A549 (cell line): ENCODE measurements around the gene ARMH4. TPM values are rescaled to one million over a fixed set of nuclear protein-coding genes. Genes with fewer than 3 reads are reported as not detected.

ENCODE experiments used
- ATAC-seq, 2 experiments: fragments of 200-7000 bp in 1 of 2; fragments of >200 bp in 1 of 2; cut with Nextera tagmentation in 1 of 2; cut with Tn5 transposase in 1 of 2; 3 replicates each; pipeline versions ENCODE4 v1.8.0 to v1.9.1; 2018 to 2020; ENCODE audit warnings: mild to moderate bottlenecking in 1 of 2, moderate library complexity in 1 of 2
- CTCF ChIA-PET: fragments of 300-600 bp; sonication (Branson Sonifier 250); formaldehyde crosslinking; extraction: SDS; loops from one replicate; lab custom pipeline; 2021; ENCODE audit warnings: antibody characterized with exemption, inconsistent platforms; lab: Yijun Ruan, JAX
- POLR2A ChIA-PET: fragments of 350-600 bp; formaldehyde crosslinking; extraction: SDS; loops from one replicate; lab custom pipeline; 2021; ENCODE audit warnings: antibody characterized with exemption, inconsistent platforms; lab: Yijun Ruan, JAX
- DNase-seq, 2 experiments: peaks; one replicate each; pipeline versions ENCODE4 v3.0.0 to v3.0.0-alpha.2; 2011 to 2016; ENCODE audit warnings: low read depth in 1 of 2, low spot score in 1 of 2
- FAIRE-seq: peaks from 2 replicates; lab custom pipeline; 2011; peaks lifted over from hg19 to GRCh38; lab: Jason Lieb, UNC
- H3K27ac ChIP-seq, 2 experiments: fragments of >200 bp; sonication (Bioruptor Twin); formaldehyde crosslinking; 3 replicates each; pipeline ENCODE4 v1.5.1; 2016 to 2017
- H3K4me1 ChIP-seq: fragments of >200 bp; sonication (Bioruptor Twin); formaldehyde crosslinking; 3 replicates; pipeline ENCODE4 v1.6.1; 2016
- H3K4me2 ChIP-seq: fragments of >200 bp; sonication (Bioruptor Twin); formaldehyde crosslinking; 3 replicates; pipeline ENCODE4 v1.6.1; 2016
- H3K4me3 ChIP-seq: fragments of >200 bp; sonication (Bioruptor Twin); formaldehyde crosslinking; 3 replicates; pipeline ENCODE4 v1.5.1; 2016
- H3K9me3 ChIP-seq: fragments of >200 bp; sonication (Bioruptor Twin); formaldehyde crosslinking; 3 replicates; pipeline ENCODE4 v1.6.1; 2016
- ATOH8 ChIP-seq: fragments of 250-450 bp; sonication (Bioruptor Pico); IDR thresholded peaks from 2 replicates; pipeline ENCODE4 v1.5.0; 2020; ENCODE audit warnings: low read depth, mild to moderate bottlenecking, moderate library complexity
- BCL3 ChIP-seq: fragments of >200 bp; sonication (Bioruptor Twin); formaldehyde crosslinking; IDR thresholded peaks from 3 replicates; pipeline ENCODE4 v1.6.1; 2016
- BHLHE40 ChIP-seq: IDR thresholded peaks from 2 replicates; pipeline ENCODE4 v1.6.1; 2012; ENCODE audit warnings: low read depth, low read length, inconsistent platforms
- CBX8 ChIP-seq: fragments of 200-600 bp; sonication (generic); IDR thresholded peaks from 2 replicates; pipeline ENCODE4 v1.6.1; 2016
- CEBPB ChIP-seq, 2 experiments: fragments of >200 bp in 1 of 2; sonication (Bioruptor Twin) in 1 of 2; formaldehyde crosslinking in 1 of 2; IDR thresholded peaks; 2 replicates each; pipeline ENCODE4 v1.6.1; 2012 to 2016
- CHD2 ChIP-seq: fragments of 150-350 bp; IDR thresholded peaks from 2 replicates; pipeline ENCODE4 v1.6.1; 2014; ENCODE audit warnings: low read length; ENCODE audit not compliant: partially characterized antibody
- CHD4 ChIP-seq: fragments of 200-600 bp; sonication (generic); IDR thresholded peaks from 2 replicates; pipeline ENCODE4 v1.6.1; 2016; ENCODE audit warnings: antibody characterized with exemption, mild to moderate bottlenecking, borderline replicate concordance
- EHF ChIP-seq: fragments of 250-450 bp; sonication (Bioruptor Pico); IDR thresholded peaks from 2 replicates; pipeline ENCODE4 v1.5.0; 2020; ENCODE audit warnings: mild to moderate bottlenecking
- EHMT2 ChIP-seq: fragments of 200-600 bp; sonication (generic); IDR thresholded peaks from 2 replicates; pipeline ENCODE4 v1.6.1; 2016; ENCODE audit warnings: antibody characterized with exemption, low read depth, mild to moderate bottlenecking, moderate library complexity
- ESRRA ChIP-seq: fragments of 150-350 bp; IDR thresholded peaks from 2 replicates; pipeline ENCODE4 v1.6.1; 2014; ENCODE audit warnings: mild to moderate bottlenecking, low read length, borderline replicate concordance
- FOSB ChIP-seq: fragments of 250-450 bp; sonication (Bioruptor Pico); IDR thresholded peaks from 2 replicates; pipeline ENCODE4 v1.5.0; 2020; ENCODE audit warnings: mild to moderate bottlenecking, moderate library complexity
- FOSL2 ChIP-seq, 2 experiments: fragments of 450-650 bp in 1 of 2; fragments of >200 bp in 1 of 2; sonication (Bioruptor Twin) in 1 of 2; formaldehyde crosslinking; IDR thresholded peaks; 2 replicates each; pipeline versions ENCODE4 v1.5.0 to v1.6.1; 2016 to 2020; ENCODE audit warnings: mild to moderate bottlenecking in 1 of 2, moderate library complexity in 1 of 2
- FOXS1 ChIP-seq: fragments of 250-450 bp; sonication (Bioruptor Pico); IDR thresholded peaks from 2 replicates; pipeline ENCODE4 v1.5.0; 2020; ENCODE audit warnings: mild to moderate bottlenecking, moderate library complexity
- HDAC2 ChIP-seq: fragments of 200-600 bp; sonication (generic); IDR thresholded peaks from 2 replicates; pipeline ENCODE4 v1.6.1; 2016
- JUN ChIP-seq, 2 experiments: fragments of >200 bp; sonication (Bioruptor Twin); formaldehyde crosslinking; IDR thresholded peaks; 2 replicates in 1 of 2; 3 replicates in 1 of 2; pipeline ENCODE4 v1.6.1; 2016 to 2017
- JUNB ChIP-seq: fragments of >200 bp; sonication (Bioruptor Twin); formaldehyde crosslinking; IDR thresholded peaks from 2 replicates; pipeline ENCODE4 v1.6.1; 2016
- KDM5A ChIP-seq: fragments of 200-600 bp; sonication (generic); IDR thresholded peaks from 2 replicates; pipeline ENCODE4 v1.6.1; 2016; ENCODE audit warnings: antibody characterized with exemption, mild to moderate bottlenecking
- MAZ ChIP-seq: fragments of 150-350 bp; IDR thresholded peaks from 2 replicates; pipeline ENCODE4 v1.6.1; 2014; ENCODE audit warnings: antibody characterized with exemption, low read depth, low read length, borderline replicate concordance
- NFE2L2 ChIP-seq: fragments of 150-350 bp; conservative IDR thresholded peaks from 2 replicates; pipeline ENCODE4 v1.6.1; 2014; ENCODE audit warnings: low read length
- PBX3 ChIP-seq: IDR thresholded peaks from 2 replicates; pipeline ENCODE4 v1.6.1; 2012
- POLR2A ChIP-seq: IDR thresholded peaks from 2 replicates; pipeline ENCODE4 v1.6.1; 2012; ENCODE audit warnings: mild to moderate bottlenecking, low read length
- POLR2AphosphoS2 ChIP-seq: conservative IDR thresholded peaks from 2 replicates; pipeline ENCODE4 v1.6.1; 2012; ENCODE audit warnings: low read length, improper control_type of control experiment, inconsistent platforms
- RARB ChIP-seq: fragments of 250-450 bp; sonication (Bioruptor Pico); IDR thresholded peaks from 2 replicates; pipeline ENCODE4 v1.8.0; 2021; ENCODE audit warnings: mild to moderate bottlenecking, moderate library complexity
- RCOR1 ChIP-seq: fragments of 150-350 bp; IDR thresholded peaks from 2 replicates; pipeline ENCODE4 v1.6.1; 2014; ENCODE audit warnings: antibody characterized with exemption, low read length, low read depth
- RFX5 ChIP-seq: fragments of 450-650 bp; IDR thresholded peaks from 2 replicates; pipeline ENCODE4 v1.7.1; 2014; ENCODE audit warnings: antibody characterized with exemption, mild to moderate bottlenecking, moderate library complexity
- SMC3 ChIP-seq: fragments of >200 bp; sonication (Bioruptor Twin); formaldehyde crosslinking; IDR thresholded peaks from 3 replicates; pipeline ENCODE4 v1.6.1; 2018; ENCODE audit warnings: inconsistent platforms
- TFCP2L1 ChIP-seq: fragments of 250-450 bp; sonication (Bioruptor Pico); IDR thresholded peaks from 2 replicates; pipeline ENCODE4 v1.5.0; 2021; ENCODE audit warnings: mild to moderate bottlenecking
- TP53 ChIP-seq: fragments of 250-450 bp; sonication (Bioruptor Pico); IDR thresholded peaks from 2 replicates; pipeline ENCODE4 v1.5.0; 2021; ENCODE audit warnings: mild to moderate bottlenecking, moderate library complexity
- ZFP36 ChIP-seq: fragments of 450-650 bp; IDR thresholded peaks from 2 replicates; pipeline ENCODE4 v1.6.1; 2014; ENCODE audit warnings: borderline replicate concordance; ENCODE audit not compliant: partially characterized antibody
- ZNF302 ChIP-seq: fragments of 250-450 bp; sonication (Bioruptor Pico); IDR thresholded peaks from 2 replicates; pipeline ENCODE4 v1.9.0; 2021; ENCODE audit warnings: inconsistent platforms, mild to moderate bottlenecking, moderate library complexity
- ZSCAN20 ChIP-seq: fragments of 250-450 bp; sonication (Bioruptor Pico); IDR thresholded peaks from 2 replicates; pipeline ENCODE4 v1.8.0; 2022; ENCODE audit warnings: mild to moderate bottlenecking, moderate library complexity
- WGBS: methylation state at CpG from one replicate; pipeline ENCODE4 v1.1.6; 2017; ENCODE audit errors: missing lambda C conversion rate; 5-methylcytosine and 5-hydroxymethylcytosine counted together
- polyA plus RNA-seq, 4 experiments: library from polyadenylated mRNA; depleted of rRNA in 3 of 4; stranded (reverse); fragments of >200 nt; fragmentation: RNase III in 1 of 4; extraction: RNeasy Plus Mini Kit Qiagen cat#74134 plus additional on column Dnase treatment in 1 of 4; gene quantifications; 2 replicates in 3 of 4; 3 replicates in 1 of 4; pipeline ENCODE4 v1.2.3, GENCODE V29; 2011 to 2017
- TF ChIP-seq, protein P1 (sequence below): IDR thresholded peaks from 2 replicates; pipeline ENCODE4 v1.6.1; 2012
- TF ChIP-seq, protein P2 (sequence below): fragments of >200 bp; sonication (Bioruptor Twin); formaldehyde crosslinking; IDR thresholded peaks from 3 replicates; pipeline ENCODE4 v1.5.1; 2016
- TF ChIP-seq, protein P3 (sequence below): IDR thresholded peaks from 2 replicates; pipeline ENCODE4 v1.6.1; 2012; ENCODE audit warnings: low read depth, borderline replicate concordance
- TF ChIP-seq, protein P4 (sequence below): fragments of 450-650 bp; IDR thresholded peaks from 2 replicates; pipeline ENCODE4 v1.6.1; 2014; ENCODE audit warnings: antibody characterized with exemption

The ARMH4 gene
- polyA plus RNA-seq, 2 of the 4 experiments (the other 2 are of a cell fraction), result 0.56 to 0.77 TPM

GRCh38 chr14:58085877-58086276 lies 66.1 kb downstream of the ARMH4 start (continued):
- TF ChIP-seq FOXS1 (CRISPR knock-in tag), result no peak
- TF ChIP-seq CHD2, result no peak
- TF ChIP-seq MAZ, result no peak
- no peak for TF ChIP-seq NFE2L2
- no peak for TF ChIP-seq ZFP36

- ATAC-seq (peak; percentile 90 to 92), DNase-seq (peak; percentile 73 to 74), FAIRE-seq (peak; percentile 51)
- Histone ChIP-seq H3K4me2 (peak overlapping the region; percentile 67), H3K4me3 (no peak overlapping the region), H3K9me3 (no peaks in the 10 kb centered on the region), H3K27ac (peak overlapping the region; percentile 71 to 85), H3K4me1 (peaks cover 26% of the 10 kb centered on the region)
- CTCF ChIA-PET, result interaction anchor here (0.6 to 1.8 kb wide), 3 partner anchors 9 to 357 kb away, joined by 4 to 7 read pairs (median 6); no protein-coding TSS in a partner anchor
- WGBS, result 3% methylated on average over 1 of the region's 1 CpG
- POLR2A ChIA-PET, result interaction anchor here (1.1 kb wide), 1 partner anchor 1503 kb away, joined by 4 read pairs; the partner anchor contains the start of gene TMEM260
- TF ChIP-seq, protein P1, sequence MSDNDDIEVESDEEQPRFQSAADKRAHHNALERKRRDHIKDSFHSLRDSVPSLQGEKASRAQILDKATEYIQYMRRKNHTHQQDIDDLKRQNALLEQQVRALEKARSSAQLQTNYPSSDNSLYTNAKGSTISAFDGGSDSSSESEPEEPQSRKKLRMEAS, result 0 out of 2 replicates have a peak, but pooled peaks have one; percentile 42
- TF ChIP-seq ZNF302 (CRISPR knock-in tag), result no peak
- no peak for TF ChIP-seq RARB
- no peak for TF ChIP-seq FOSB (CRISPR knock-in tag)
- no peak for TF ChIP-seq RFX5
- TF ChIP-seq ZSCAN20, result no peak
- TF ChIP-seq, protein P2, sequence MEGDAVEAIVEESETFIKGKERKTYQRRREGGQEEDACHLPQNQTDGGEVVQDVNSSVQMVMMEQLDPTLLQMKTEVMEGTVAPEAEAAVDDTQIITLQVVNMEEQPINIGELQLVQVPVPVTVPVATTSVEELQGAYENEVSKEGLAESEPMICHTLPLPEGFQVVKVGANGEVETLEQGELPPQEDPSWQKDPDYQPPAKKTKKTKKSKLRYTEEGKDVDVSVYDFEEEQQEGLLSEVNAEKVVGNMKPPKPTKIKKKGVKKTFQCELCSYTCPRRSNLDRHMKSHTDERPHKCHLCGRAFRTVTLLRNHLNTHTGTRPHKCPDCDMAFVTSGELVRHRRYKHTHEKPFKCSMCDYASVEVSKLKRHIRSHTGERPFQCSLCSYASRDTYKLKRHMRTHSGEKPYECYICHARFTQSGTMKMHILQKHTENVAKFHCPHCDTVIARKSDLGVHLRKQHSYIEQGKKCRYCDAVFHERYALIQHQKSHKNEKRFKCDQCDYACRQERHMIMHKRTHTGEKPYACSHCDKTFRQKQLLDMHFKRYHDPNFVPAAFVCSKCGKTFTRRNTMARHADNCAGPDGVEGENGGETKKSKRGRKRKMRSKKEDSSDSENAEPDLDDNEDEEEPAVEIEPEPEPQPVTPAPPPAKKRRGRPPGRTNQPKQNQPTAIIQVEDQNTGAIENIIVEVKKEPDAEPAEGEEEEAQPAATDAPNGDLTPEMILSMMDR, result no peak
- no peak for TF ChIP-seq CBX8
- no peak for TF ChIP-seq POLR2A
- TF ChIP-seq TFCP2L1 (CRISPR knock-in tag), result no peak
- no peak for TF ChIP-seq FOXS1 (CRISPR knock-in tag)
- no peak; a peak in 1 of 4 replicates for TF ChIP-seq CEBPB (IDR thresholded peaks at IDR 0.05)
- no peak for TF ChIP-seq ZFP36
- TF ChIP-seq FOSL2 (IDR thresholded peaks at IDR 0.05), result peak; percentile 74; the same call in 1 of the 2 replicates
- peak; percentile 94 for TF ChIP-seq FOSL2 (CRISPR knock-in tag; IDR thresholded peaks at IDR 0.05)
- TF ChIP-seq EHF (CRISPR knock-in tag), result no peak
- TF ChIP-seq ATOH8, result peak; percentile 14; the same call in 1 of the 2 replicates
- no peak for TF ChIP-seq RCOR1
- peak; percentile 35; the same call in 1 of the 2 replicates for TF ChIP-seq EHMT2
- TF ChIP-seq JUN (IDR thresholded peaks at IDR 0.05), result no peak
- no peak for TF ChIP-seq ESRRA
- peak; percentile 45; the same call in 1 of the 2 replicates for TF ChIP-seq JUNB
- TF ChIP-seq CHD4, result no peak
- TF ChIP-seq, protein P3, sequence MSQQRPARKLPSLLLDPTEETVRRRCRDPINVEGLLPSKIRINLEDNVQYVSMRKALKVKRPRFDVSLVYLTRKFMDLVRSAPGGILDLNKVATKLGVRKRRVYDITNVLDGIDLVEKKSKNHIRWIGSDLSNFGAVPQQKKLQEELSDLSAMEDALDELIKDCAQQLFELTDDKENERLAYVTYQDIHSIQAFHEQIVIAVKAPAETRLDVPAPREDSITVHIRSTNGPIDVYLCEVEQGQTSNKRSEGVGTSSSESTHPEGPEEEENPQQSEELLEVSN, result no peak
- TF ChIP-seq KDM5A, result no peak
- TF ChIP-seq, protein P4, sequence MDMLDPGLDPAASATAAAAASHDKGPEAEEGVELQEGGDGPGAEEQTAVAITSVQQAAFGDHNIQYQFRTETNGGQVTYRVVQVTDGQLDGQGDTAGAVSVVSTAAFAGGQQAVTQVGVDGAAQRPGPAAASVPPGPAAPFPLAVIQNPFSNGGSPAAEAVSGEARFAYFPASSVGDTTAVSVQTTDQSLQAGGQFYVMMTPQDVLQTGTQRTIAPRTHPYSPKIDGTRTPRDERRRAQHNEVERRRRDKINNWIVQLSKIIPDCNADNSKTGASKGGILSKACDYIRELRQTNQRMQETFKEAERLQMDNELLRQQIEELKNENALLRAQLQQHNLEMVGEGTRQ, result peak; percentile 70
- TF ChIP-seq TP53 (CRISPR knock-in tag), result no peak
- TF ChIP-seq POLR2AphosphoS2, result no peak
- no peak for TF ChIP-seq PBX3
- no peak for TF ChIP-seq BHLHE40
- no peak for TF ChIP-seq BCL3
- TF ChIP-seq HDAC2, result no peak
- no peak for TF ChIP-seq SMC3
Measured at GRCh38 chr14:58082491-58083098, 69.4 kb downstream of the ARMH4 start.
